ENCODE data around the gene MAGEB16. TPM values are rescaled to one million over a fixed set of nuclear protein-coding genes. Genes with fewer than 3 reads are reported as not detected.

Gene MAGEB16
- polyA plus RNA-seq, 1 donor (not counting 4 experiments of a cell fraction or from before 2014, with no cell fraction given): not detected

DNA sequence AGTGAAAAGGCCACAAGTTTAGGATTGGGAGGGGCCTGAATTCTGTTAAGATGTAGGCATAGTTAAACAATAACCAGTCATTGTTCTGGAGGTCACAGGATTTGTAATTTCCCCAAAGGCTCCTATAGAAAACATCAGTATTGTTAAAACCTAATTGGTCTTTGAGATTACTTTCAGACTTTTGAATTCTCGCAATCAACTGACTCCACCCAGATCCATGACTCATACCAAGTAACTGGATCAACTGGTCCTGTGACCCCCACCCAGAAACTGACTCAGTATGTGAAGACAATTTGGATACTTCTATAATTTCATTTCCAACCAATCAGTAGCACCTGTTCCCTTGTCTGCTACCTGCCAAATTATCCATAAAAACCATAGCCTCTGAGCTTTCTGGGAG lies 28.4 kb downstream of the MAGEB16 start:
- dilution Hi-C loops (cut with MboI; ENCODE audit: extremely low pct_ligation_motif_present, low sequenced_read_pairs): no loop called here
- FAIRE-seq: no peak

DNA sequence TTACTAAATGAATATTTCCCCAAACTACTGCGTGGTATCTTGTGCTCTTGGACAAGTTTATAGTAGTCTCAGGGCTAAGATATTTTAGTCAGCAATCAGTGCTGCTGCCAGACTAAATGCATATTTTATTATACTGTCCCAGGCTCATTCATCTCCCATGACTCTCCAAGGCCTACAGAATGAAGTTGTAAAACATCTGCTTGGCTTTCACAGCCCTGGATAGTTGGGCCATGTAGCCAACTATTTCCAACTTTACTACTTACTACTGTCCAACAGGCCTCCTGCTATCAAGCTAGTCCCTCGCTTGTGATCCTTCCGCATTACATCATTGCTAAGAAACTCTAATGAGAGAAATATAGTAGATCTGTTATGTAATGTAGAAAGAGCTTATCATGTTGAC lies 31.4 kb downstream of the MAGEB16 start:
- no peak for TF ChIP-seq EZH2 (IDR thresholded peaks at IDR 0.05; ENCODE audit: low read length)
- TF ChIP-seq, protein P1, sequence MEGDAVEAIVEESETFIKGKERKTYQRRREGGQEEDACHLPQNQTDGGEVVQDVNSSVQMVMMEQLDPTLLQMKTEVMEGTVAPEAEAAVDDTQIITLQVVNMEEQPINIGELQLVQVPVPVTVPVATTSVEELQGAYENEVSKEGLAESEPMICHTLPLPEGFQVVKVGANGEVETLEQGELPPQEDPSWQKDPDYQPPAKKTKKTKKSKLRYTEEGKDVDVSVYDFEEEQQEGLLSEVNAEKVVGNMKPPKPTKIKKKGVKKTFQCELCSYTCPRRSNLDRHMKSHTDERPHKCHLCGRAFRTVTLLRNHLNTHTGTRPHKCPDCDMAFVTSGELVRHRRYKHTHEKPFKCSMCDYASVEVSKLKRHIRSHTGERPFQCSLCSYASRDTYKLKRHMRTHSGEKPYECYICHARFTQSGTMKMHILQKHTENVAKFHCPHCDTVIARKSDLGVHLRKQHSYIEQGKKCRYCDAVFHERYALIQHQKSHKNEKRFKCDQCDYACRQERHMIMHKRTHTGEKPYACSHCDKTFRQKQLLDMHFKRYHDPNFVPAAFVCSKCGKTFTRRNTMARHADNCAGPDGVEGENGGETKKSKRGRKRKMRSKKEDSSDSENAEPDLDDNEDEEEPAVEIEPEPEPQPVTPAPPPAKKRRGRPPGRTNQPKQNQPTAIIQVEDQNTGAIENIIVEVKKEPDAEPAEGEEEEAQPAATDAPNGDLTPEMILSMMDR (optimal IDR thresholded peaks at IDR 0.05 in 1 of 3, IDR thresholded peaks at IDR 0.05 in 1 of 3, conservative IDR thresholded peaks at IDR 0.05 in 1 of 3; ENCODE audit: extremely low read depth in 1 of 3, insufficient read depth in 2 of 3, low read length in 3 of 3): no peak
- Histone ChIP-seq H3K4me1 (ENCODE audit: control insufficient read depth, extremely low read depth, insufficient read depth, low read length) (no peaks in the 10 kb centered on the region), H3K9me1 (ENCODE audit: control insufficient read depth, extremely low read depth, insufficient read depth, low read length) (no peaks in the 10 kb centered on the region)

More for the DNA sequence above, 28.4 kb downstream of the MAGEB16 start:
- no peaks in the 10 kb centered on the region for H3K4me1 ChIP-seq (ENCODE audit: control insufficient read depth, extremely low read depth, insufficient read depth, low read length)
- no peak overlapping the region for H2AFZ ChIP-seq (ENCODE audit: control insufficient read depth, low read length)
- DNase-seq (ENCODE audit: low read depth, low spot score): no peak
- TF ChIP-seq, protein P1 (optimal IDR thresholded peaks at IDR 0.05 in 1 of 3, IDR thresholded peaks at IDR 0.05 in 1 of 3, conservative IDR thresholded peaks at IDR 0.05 in 1 of 3; ENCODE audit: extremely low read depth in 1 of 3, insufficient read depth in 2 of 3, low read length in 3 of 3): no peak
- no peak for TF ChIP-seq EZH2 (IDR thresholded peaks at IDR 0.05; ENCODE audit: low read length)
- no peak overlapping the region for H3K27ac ChIP-seq (ENCODE audit: control insufficient read depth, insufficient read depth, low read length)
- no peaks in the 10 kb centered on the region for H3K9me3 ChIP-seq (ENCODE audit: control insufficient read depth, low read depth, low read length)
- H3K9ac ChIP-seq (ENCODE audit: control insufficient read depth, extremely low read depth, insufficient read depth, low read length): no peak overlapping the region
- H3K27me3 ChIP-seq (ENCODE audit: control insufficient read depth, extremely low read depth, insufficient read depth, low read length): no peaks in the 10 kb centered on the region
- no peak overlapping the region for H3K4me2 ChIP-seq (ENCODE audit: control insufficient read depth, extremely low read depth, insufficient read depth, low read depth, low read length)
- H4K20me1 ChIP-seq (ENCODE audit: control insufficient read depth, extremely low read depth, insufficient read depth, low read length): no peaks in the 10 kb centered on the region
- no peaks in the 10 kb centered on the region for H3K36me3 ChIP-seq (ENCODE audit: control insufficient read depth in 2 of 2, extremely low read depth in 1 of 2, insufficient read depth in 2 of 2, low read length in 2 of 2)
- no peaks in the 10 kb centered on the region for H3K9me1 ChIP-seq (ENCODE audit: control insufficient read depth, extremely low read depth, insufficient read depth, low read length)
- no peaks in the 10 kb centered on the region for H3K79me2 ChIP-seq (ENCODE audit: control insufficient read depth, insufficient read depth, low read length)
- H3K4me3 ChIP-seq (ENCODE audit: control insufficient read depth in 2 of 3, extremely low read depth in 1 of 3, insufficient read depth in 2 of 3, low read depth in 1 of 3, low read length in 3 of 3): no peak overlapping the region

More for the DNA sequence above, 31.4 kb downstream of the MAGEB16 start:
- Histone ChIP-seq H3K36me3 (ENCODE audit: control insufficient read depth in 2 of 2, extremely low read depth in 1 of 2, insufficient read depth in 2 of 2, low read length in 2 of 2) (no peaks in the 10 kb centered on the region), H3K27me3 (ENCODE audit: control insufficient read depth, extremely low read depth, insufficient read depth, low read length) (no peaks in the 10 kb centered on the region), H2AFZ (ENCODE audit: control insufficient read depth, low read length) (no peak overlapping the region), H4K20me1 (ENCODE audit: control insufficient read depth, extremely low read depth, insufficient read depth, low read length) (no peaks in the 10 kb centered on the region), H3K9ac (ENCODE audit: control insufficient read depth, extremely low read depth, insufficient read depth, low read length) (no peak overlapping the region), H3K4me3 (ENCODE audit: control insufficient read depth in 2 of 3, extremely low read depth in 1 of 3, insufficient read depth in 2 of 3, low read depth in 1 of 3, low read length in 3 of 3) (no peak overlapping the region), H3K9me3 (ENCODE audit: control insufficient read depth, low read depth, low read length) (no peaks in the 10 kb centered on the region), H3K79me2 (ENCODE audit: control insufficient read depth, insufficient read depth, low read length) (no peaks in the 10 kb centered on the region), H3K27ac (ENCODE audit: control insufficient read depth, insufficient read depth, low read length) (no peak overlapping the region), H3K4me2 (ENCODE audit: control insufficient read depth, extremely low read depth, insufficient read depth, low read depth, low read length) (no peak overlapping the region)
- DNase-seq (ENCODE audit: low read depth, low spot score): no peak
- FAIRE-seq: no peak
- dilution Hi-C loops (cut with MboI; ENCODE audit: extremely low pct_ligation_motif_present, low sequenced_read_pairs): no loop called here
